HG02885 (cell line): ENCODE data around the gene BTRC.
"Not testable (repeated sequence)": the region's sequence is repeated elsewhere in the genome, so short reads cannot be mapped to it uniquely, and the experiment has no call there.

Source experiments
- ATAC-seq: cut with Tn5 transposase; IDR thresholded peaks from one replicate; pipeline ENCODE4 v1.9.1; 2021; ENCODE audit warnings: mild to moderate bottlenecking; ENCODE audit not compliant: unreplicated experiment, poor library complexity

The BTRC gene

DNA sequence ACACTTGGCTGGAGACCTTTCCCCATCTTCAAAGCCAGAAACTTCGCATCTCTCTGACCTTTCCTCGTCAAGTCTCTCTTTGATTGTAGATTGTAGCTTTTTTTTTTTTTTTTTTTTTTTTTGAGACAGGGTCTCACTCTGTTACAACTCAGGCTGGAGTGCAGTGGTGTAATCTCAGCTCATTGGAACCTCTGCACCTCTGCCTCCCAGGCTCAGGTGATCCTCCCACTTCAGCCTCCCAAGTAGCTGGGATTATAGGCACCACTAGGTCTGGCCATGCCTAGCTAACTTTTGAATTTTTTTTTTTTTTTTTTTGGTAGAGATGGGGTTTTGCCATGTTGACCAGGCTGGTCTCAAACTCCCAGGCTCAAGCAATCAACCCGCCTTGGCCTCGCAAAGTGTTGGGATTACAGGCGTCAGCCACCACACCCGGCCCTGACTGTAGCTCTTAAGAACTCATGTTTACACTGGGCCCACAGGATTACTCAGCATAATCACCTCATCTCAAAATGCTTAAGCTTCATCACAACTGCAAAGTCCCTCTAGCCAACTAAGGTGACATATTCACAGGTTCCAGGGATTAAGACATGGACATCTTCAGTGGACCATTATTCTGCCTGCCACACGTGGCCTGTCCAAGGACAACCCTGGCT lies 222.4 kb downstream of the BTRC start:
- ATAC-seq = no peak

DNA sequence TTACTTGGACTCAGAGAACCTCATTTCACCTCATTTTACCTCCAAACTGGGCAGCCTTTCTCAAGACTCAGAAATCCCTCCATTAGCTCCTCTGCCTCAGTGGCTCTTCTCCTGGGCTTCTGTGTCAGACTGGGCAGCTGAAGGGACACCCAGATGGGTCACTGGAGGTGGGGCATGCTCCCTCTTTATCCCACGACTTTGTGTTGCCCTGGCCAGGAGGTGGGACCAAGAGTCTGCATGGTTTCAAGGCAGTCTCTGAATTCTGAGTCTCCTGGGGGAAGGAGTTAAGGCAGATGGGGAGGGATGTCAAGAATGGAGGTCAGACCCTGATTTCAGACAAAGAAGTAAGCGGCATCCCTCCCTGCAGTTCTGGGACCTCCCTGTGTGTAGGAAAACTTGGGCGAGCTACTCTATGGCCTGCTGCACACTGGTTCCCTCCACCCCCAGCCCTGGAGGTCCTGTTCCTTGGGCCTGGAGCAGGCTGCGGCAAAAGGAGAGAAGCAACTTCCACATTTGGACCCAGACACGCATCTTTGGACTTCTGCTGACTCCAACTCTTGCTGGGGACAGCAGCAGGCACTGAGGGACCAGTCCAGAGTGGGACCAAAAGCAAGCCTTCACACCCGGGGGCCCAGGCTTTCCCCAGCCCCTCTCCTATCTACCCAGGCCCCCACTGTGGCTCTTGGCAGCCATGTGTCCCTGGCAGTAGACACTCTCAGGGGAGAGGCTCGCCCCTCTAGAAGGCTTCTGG lies 223.3 kb downstream of the BTRC start:
- ATAC-seq = no peak

DNA sequence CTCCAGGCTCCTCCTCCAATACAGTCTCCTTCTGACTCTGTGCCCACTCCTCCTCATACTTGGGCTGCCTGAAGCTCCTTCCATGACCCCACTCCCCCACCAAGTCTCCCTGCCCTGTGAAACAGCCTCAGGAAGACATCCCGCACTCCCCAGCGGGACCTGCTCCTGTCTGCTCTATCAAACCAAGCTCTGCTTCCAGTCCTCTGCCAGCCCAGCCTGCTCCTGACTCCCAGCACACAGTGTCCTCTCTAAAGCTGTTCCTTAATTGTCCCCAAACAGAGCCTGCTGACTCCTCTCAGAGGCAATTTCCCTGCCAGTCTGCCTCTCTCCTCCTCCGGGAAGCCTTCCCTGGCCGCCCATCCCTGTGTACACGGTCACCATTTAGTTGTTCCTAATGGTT lies 224.2 kb downstream of the BTRC start:
- ATAC-seq = no peak

DNA sequence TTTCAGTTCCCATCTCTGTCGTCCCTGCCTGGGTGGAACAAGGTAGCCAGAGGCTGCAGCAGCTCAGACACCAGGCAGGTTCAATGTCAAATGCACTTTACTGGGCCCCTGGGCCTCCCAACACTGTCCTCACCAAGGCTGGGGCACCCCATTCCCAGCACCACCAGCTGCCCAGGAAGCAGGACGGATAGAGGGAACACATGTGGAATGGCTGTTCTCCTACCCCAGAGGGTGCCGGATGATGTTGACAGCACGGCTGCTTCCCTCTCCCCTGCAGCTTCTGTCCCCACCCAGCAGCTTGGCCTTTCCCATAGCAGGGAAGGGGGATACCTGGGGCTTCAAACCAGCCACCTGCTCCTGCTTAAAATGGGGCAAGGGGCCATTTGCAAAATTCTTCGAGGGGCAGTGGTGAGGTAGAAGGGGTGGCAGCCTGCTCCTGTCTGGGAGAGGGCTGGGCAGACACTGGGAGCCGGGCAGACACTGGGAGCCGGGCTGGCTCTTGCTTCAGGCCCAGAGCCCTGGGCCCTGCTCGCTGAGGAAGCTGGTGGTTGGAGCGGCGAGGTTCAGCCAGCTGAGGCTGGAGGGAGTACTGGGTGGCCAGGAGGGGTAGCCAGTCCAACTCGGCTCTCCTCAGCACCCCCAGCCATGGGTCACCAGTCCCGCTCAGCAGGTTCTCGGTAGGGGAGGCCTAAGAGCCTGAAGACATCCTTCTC lies 225.0 kb downstream of the BTRC start:
- ATAC-seq = no peak

DNA sequence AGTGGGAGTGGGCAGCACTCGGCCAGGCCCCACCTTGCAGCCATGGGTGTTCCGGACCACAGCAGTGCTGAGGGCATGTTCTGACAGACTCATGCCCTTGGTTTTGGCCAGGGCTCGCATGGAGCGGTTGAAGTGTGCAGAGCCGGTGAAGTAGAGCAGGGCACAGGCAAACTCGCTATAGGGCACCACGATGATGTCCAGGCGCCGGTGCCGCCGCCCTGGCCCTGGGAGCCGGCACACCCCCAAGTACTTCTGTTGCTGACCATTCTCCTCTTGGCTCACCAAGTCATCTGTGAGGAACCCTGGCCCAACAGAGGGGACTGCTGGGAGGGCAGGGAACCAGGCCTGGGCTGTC lies 225.5 kb downstream of the BTRC start:
- no peak for ATAC-seq

DNA sequence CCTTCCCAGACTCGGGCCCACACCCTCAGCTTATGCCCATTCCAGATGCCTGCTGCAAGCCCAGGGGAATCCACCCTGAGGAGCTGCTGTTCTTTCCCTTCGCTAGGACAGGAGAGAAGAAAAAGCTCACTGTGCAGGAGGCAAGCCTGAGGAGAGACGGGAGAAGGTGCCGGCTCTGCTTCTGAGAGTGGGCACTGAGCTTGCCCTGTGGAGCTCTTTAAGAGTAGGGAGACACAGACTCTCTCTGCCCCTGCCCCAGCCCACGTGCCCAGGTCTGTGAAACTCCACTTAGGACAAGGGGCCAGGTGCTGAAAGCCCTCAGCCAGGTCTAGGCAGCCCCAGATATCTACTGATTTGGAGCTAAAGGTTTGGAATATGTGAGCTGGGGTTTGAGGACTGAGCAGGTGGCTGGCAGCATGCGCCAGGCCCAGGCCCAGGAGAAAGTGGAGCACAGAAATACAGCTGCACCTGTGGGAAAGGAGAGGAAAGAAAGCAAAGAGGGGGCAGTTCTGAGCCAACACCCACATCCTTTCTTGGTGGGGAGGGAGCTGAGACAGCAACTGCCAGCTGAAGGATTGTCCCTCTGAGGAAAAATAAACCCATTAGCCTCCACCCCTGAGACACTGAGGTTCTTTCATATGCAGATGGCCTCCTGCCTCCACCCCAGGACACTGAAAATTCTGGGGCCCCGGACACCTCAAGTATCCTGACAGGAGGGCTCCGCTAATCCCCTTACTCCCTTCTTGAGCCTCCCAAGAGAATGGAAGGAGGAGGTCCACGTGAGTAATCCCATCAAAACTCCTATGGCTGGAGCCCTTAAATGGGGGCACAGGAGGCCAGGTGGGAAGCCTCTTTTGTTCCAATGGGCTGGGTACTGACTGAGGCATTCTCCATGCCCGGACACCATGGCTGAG lies 226.8 kb downstream of the BTRC start:
- no peak for ATAC-seq

DNA sequence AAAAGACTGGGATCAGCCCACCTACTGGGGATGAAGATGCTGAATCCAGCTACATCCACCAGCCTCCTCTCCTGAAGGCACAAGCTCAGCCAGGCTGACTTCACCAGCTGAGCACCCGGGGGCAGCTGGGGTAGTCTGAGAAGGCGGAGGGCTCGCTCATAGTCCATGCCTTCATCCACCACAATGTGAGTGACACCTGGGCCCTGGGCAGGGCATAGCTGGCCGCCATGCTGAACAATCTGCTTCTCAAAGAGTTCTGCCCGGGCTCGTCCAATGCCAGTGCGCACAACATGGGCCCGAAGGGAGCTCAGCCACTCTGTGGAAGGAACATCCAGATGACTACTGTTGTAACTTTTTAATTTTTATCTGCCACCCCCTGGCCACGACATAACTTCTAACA lies 231.9 kb downstream of the BTRC start:
- no peak for ATAC-seq

DNA sequence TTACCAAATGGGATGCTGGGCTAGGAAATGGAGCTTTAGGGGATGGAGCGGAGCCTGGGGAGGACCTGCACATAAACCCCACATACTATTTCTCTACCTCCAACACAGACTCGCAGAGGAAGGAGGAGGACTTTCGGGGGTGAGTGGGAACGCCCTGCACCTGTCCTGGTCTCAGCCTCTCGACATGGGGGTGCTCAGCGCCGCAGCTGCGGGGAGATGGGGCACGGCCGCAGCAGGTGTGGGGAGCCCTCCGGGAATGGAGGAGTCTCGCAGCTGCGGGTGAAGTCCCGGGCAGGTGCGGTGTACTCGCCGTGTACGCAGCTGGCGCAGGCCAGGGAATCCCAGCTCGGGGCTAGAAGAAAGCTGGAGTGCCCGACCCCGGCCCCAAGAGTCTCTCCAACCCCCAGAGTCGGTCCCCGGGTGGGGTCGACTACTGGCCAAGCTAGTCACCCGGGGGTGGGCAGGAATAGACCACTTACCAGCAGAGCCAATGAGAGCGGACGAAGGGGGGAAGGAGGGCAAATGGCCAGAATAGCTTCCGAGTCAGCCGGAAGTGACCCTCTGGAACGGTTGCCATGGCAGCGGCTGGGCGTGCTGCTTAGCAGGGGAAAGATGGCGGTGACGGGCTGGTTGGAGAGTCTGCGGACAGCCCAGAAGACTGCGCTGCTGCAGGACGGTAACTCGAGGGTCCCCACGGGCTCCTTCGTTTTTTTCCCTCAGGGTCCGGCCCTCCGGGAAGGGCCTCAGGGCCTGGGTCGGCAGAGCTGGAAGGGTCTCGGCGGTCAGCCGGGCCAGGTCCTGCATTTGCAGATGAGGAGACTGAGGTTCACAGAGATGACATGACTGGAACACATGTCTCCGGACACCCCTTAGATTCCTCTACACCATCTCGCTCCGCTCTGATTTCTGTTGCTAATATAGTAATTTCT lies 234.0 kb downstream of the BTRC start, which contains the start of the genes DPCD and POLL:
Gene DPCD, plus strand, starts transcription at position 597 of the 929 bp plus-strand sequence. Its CDS starts 16 bp downstream, at position 613.
Gene POLL, minus strand, starts transcription at position 533 of the 929 bp plus-strand sequence. CDS start 897 bp downstream, outside the sequence.
- ATAC-seq = peak; percentile 97

DNA sequence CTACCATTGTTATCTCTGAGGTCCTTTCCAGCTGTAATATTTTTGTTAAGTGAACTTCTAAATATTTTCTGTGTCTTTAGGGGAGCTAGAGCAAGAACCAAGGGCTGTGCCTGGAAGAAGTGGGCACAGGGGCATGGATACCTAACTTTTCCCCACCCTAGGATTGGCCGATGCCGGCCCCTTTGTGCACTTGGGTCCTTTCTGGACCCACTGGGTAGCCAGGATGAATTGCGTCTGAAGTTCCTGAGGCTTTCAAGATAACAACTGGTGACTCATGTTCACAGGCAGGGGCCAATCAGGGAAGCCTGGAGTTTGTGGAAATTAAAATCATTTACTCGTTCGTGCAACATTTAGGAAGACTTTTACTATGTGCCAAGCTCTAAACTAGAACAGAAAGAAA lies 234.9 kb downstream of the BTRC start:
- ATAC-seq = no peak

DNA sequence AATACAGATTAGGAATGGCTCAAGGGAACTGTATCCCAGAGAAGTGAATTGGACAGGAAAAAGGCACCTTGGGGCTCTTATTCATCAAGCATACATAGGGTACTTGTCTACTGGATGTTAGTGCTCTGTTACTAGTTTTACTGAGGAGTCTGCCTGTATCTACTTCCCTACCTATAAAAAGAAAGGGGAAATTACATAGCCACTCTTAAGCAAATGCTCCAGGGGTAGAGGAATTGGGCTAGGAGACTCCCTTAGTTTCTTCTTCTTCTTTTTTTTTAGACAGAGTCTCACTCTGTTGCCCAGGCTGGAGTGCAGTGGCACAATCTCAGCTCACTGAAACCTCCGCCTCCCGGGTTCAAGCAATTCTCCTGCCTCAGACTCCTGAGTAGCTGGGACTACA lies 239.4 kb downstream of the BTRC start:
- not testable (repeated sequence) for ATAC-seq

DNA sequence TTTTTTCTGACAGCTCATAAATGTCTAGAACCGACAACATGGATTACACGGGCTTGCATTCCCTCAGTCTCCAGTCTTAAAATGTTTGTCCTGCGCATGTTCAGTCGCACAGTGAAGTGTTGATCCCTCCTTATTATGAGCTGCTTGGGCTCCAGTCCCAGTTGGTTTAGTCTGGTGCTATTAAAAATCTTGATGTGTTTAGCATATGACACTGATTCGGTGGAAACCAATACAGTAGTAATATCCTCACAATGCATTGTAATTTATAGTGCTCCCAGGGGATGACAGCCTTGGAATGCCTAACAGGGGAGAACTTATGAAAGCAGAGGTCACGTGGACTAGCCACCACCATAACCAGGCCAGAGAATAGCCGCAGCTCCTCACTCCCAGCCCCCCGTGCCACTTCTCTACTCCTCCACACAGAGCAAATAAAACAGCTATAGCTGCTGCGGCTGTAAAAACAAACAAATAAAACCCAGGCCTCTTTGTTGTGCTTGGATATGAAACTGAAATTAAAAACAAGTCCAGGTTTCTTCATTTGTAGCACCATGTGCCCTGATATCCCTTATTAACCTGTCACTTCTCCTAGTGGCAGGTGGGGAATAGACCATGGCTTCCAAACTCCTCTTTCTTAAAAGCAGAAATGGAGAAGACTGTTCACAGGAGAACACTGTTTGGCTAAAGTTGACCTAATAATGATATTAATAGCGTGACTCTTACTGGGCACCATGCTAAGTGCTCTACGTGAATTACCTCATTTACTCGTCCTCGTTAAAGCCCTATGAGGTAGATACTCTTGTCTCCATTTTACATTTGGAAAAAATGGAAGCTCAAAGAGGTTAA lies 241.8 kb downstream of the BTRC start:
- no peak for ATAC-seq

DNA sequence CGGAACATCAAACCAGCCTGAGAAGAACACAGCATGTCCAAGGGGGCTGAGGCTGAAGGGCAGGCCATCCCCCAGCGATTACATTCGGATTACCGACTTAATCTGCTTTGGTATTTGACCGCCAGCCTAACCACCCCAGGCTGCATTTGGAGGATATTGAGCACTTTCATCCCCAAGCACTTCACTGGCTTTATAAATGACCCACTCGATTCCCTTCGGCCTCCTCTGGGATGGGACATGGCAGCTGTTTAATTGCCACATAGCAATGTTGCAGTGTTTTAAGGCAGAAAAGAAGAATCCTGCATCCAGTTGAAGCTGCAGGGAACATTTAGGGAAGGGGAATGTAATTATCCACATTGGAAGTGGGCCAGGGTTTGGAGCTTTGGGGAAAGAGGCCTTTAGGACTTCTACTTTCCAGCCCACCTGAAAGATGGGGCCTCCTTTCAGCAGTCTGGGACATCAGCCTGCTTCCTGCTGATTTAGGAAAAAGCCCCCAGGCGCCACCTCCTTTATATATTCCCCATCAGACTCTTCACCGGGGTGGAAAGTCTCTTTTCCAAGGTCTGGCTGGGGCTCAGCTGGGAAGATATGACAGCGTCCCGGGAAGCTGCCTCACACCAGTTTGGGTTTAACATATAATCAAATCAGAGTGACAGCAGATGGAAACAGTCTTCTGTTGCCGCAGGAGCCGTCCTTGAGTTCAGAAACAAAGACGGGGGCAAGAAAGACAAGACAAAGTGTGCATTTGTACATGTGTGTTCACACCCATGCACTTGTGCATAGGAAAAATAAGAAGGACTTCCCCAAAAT lies 243.3 kb downstream of the BTRC start:
- ATAC-seq = no peak

DNA sequence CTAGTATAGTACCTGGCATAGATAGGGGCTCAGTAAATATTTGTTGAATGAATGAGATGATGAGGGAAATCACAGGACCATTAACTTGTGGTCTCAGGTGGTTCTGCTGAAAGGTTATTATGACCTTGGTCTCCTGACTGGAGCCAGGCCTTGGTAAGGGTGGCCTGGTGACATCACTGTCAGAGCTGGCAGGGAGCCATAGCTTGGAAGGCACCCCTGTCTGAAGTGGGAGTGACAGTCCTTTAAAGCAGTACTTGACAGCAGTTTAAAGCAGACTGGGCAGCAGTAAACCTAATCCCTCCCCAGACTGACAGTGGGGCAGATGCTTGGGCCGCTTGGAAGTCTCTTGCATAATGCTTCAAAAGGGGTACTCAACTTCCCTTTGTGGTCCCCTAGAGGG lies 247.6 kb downstream of the BTRC start:
- no peak for ATAC-seq

DNA sequence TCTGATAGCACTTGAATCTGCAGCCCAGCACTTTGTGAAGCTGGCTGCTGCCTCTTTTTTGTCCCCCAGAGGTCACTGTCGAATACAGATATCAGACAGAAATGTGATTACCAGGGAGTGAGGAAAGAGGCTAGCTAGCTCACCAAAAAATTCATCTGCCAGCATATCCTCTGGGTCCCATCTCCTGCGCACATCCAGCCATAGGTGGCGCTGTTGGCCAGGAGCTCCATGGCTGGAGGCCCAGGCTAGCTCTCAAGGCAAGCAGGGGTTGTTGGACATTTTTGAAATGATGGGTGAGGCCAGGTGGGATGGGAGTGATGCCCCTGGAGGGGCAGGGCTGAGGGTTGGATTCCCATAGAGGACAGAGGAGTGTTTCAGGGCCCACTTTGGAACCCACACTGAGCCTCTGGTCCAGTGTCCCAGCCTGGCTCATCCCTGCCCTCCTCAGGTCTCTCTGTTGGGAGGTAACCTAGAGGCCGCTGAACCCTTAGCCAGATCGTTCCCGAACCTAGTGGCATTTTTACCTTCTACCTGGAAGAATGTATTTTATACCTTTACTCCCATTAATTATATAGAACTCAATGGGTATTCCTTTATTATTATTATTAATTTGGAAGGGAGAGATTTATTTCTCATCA lies 248.9 kb downstream of the BTRC start:
- peak; percentile 59 for ATAC-seq
